Fibroblast of the aortic adventitia (primary cell): ENCODE results near the gene SLC18A3. TPM values are rescaled to one million over a fixed set of nuclear protein-coding genes. Genes with fewer than 3 reads are reported as not detected.
A peak's percentile ranks its signal among the peaks of the same experiment; 100 is the strongest.

Experiments used
- DNase-seq: peaks from one replicate; pipeline ENCODE4 v3.0.0-alpha.2; 2010; ENCODE audit warnings: low read depth
- H3K4me3 ChIP-seq: 2 replicates; pipeline ENCODE4 v1.5.1; 2011; ENCODE audit warnings: low read depth, mild to moderate bottlenecking, control low read depth, low read length, moderate library complexity
- total RNA-seq: library from RNA; depleted of rRNA; stranded (reverse); fragments of >200 nt; gene quantifications from 2 replicates; pipeline ENCODE4 v1.2.3, GENCODE V29; 2012; ENCODE audit warnings: low replicate concordance
- TF ChIP-seq, protein P1 (sequence below): IDR thresholded peaks from 2 replicates; pipeline ENCODE4 v1.5.1; 2011; ENCODE audit warnings: mild to moderate bottlenecking, low read length, control low read depth, inconsistent platforms; ENCODE audit not compliant: insufficient read depth

SLC18A3 gene
- total RNA-seq, 1 donor, result not detected

DNA sequence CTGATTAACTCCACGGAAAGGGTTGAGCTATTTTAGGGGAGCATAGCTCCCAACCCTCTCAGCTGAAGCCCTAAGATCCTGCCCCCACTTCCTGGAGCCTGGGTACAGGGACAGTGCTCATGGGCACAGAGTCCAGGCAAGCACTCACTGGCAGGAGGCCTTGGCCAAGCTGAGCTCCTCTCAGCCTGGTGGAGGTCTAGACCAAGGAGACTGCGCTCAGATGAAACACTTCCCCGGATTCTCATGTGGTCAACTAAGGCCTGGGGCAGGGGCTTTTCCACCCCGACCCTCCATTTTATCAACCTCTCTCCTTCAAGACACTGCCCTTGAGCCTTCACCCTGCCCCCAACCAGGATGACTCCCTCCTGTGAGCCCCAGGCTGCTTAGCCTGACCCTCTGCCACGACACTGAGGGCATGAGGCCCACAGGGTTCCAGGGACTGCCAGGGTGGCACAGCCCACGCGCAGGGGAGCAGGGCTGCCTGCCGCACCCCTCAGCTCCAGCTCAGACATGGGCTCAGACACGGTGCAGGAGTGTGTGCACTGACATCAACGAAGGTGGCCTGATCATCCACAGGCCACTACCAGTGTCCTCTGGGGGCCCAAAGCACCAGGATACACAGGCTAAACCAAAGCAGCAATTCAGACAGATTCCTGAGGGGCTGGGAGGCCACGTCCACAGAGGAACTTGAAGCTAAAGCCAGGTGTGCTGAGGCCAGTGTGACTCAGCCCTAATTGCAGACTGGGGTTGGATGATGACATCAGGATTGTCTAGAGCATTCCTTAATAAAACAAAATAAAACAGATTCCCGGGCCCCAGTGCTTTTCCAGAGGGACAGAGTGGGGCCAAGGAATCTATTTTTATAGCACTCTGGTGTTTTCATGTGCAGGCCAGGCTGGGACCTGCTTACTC, 22.6 kb downstream of the SLC18A3 start:
- H3K4me3 ChIP-seq, result no peak overlapping the region
- DNase-seq, result peak; percentile 12
- TF ChIP-seq, protein P1, sequence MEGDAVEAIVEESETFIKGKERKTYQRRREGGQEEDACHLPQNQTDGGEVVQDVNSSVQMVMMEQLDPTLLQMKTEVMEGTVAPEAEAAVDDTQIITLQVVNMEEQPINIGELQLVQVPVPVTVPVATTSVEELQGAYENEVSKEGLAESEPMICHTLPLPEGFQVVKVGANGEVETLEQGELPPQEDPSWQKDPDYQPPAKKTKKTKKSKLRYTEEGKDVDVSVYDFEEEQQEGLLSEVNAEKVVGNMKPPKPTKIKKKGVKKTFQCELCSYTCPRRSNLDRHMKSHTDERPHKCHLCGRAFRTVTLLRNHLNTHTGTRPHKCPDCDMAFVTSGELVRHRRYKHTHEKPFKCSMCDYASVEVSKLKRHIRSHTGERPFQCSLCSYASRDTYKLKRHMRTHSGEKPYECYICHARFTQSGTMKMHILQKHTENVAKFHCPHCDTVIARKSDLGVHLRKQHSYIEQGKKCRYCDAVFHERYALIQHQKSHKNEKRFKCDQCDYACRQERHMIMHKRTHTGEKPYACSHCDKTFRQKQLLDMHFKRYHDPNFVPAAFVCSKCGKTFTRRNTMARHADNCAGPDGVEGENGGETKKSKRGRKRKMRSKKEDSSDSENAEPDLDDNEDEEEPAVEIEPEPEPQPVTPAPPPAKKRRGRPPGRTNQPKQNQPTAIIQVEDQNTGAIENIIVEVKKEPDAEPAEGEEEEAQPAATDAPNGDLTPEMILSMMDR, result no peak

DNA sequence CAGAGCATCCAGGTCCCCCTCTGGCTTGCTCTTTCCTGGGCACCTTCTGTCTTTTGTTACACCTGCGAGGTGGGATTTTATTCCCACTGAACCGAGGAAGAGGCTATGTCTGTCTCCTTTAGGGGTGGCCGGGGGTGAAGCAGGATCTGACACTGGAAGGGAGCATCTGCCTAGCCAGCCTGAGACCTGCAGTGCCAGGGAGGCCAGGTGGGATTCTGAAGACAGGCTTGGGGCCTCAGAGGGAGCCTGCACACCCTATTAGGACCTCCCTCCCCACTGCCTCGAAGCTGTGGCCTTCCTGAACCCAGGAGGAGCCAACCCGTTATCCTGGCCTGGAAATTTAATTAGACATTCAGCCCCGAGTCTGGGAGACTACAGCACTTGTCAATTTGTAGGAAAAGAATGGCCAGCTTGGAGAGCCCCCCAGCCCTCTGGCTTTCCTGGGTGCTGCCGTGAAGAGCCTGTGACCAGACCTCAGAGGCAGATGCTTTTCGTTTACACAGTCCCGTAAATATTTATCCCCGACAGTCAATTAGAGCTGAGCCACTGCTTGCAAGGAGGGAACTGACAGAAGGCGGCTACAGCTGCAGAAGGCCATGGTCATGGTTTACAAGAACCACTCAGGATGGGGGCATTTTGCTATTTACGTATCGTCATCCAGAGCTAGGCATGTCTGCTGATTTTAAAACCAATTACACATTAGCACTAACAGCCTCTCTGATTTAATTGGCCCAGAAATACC, 23.4 kb downstream of the SLC18A3 start:
- TF ChIP-seq, protein P1, result no peak
- no peak for DNase-seq
- H3K4me3 ChIP-seq, result no peak overlapping the region

DNA sequence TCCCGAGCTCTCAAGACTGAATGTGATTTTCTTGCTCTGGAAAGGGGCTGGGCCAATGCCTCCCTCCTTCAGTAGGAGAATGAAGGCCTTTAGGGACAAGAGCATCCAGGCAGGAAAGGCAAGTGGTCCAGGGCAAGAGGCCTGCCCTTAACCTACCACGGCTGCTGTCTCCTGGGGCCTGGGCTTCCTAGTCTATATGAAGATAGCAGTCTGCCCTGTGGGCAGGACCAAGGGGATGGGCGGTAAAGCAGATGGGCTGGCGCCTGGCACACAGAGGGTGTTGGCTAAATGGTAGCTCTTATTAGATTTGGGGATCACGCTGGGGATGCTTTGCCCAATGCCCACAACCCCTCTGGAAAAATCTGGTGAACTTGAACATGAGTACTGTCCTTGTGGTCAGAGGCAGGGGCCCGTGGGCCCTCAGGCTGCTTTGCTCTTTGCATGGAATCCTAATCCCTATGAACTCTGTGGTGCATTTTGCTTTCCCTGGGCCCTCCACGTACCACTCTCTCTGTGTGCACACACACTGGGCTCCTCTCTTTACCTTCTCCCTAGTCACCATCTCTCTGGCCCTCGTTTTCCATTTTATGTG, 24.1 kb downstream of the SLC18A3 start:
- TF ChIP-seq, protein P1, result no peak
- no peak for DNase-seq
- no peak overlapping the region for H3K4me3 ChIP-seq

DNA sequence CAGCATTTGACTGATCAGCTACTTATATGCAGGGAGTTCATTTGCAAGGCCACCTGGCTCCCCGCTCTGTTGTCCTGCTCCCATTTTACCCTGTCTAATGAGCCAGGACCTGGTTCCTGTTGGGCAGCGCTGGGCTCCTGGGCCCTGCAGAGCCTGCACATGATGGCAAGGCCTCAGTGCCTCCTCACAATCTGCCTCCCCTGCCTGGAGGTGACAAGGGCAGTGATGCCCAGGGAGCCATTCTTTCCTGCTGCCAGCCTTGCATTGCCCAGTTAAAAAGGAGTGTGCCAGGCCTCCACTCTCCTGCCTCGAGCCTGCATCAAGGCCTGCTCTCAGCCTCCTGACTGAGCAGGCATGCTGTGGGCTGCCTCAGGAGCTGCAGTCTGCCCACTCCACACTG, 32.2 kb downstream of the SLC18A3 start:
- TF ChIP-seq, protein P1, result no peak
- no peak for DNase-seq
- no peak overlapping the region for H3K4me3 ChIP-seq

DNA sequence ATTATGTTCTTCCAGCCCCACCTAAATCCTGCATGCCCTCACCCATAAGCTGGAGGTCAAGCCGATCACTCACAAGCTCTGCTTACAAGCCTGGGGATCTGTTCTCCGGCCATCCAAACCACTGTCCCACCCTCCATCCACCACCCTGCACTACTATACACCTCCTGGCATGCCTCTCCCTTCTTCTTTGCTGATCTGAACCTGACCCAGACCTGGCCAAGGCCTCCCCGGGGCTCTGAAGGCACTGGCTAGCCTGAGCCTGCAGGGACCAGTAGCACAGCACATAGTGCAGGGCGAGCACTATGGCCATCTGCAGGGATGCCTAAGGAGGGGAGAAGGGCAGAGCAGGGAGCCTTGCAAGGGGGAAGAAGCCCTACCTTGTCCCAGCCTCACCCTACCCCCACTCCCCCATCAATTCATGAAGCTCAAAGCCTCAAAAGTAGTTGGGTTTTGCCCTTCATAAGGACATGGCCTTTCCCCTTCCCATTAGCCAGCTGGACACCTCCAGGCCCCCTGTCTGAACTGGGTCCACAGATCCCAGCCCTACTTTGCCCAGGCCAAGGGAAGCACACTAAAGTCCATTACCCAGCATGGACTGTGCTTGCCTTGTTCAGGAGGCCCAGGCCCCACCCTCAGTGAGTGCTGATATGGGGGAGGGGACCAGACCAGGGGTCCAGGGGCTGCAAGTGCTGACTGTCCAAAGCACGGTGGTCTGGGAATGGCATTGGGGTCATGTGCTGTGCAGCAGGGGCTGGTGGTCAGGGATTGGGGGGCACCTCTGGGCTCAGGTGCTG, 33.3 kb downstream of the SLC18A3 start:
- DNase-seq, result no peak
- TF ChIP-seq, protein P1, result no peak
- H3K4me3 ChIP-seq, result no peak overlapping the region

DNA sequence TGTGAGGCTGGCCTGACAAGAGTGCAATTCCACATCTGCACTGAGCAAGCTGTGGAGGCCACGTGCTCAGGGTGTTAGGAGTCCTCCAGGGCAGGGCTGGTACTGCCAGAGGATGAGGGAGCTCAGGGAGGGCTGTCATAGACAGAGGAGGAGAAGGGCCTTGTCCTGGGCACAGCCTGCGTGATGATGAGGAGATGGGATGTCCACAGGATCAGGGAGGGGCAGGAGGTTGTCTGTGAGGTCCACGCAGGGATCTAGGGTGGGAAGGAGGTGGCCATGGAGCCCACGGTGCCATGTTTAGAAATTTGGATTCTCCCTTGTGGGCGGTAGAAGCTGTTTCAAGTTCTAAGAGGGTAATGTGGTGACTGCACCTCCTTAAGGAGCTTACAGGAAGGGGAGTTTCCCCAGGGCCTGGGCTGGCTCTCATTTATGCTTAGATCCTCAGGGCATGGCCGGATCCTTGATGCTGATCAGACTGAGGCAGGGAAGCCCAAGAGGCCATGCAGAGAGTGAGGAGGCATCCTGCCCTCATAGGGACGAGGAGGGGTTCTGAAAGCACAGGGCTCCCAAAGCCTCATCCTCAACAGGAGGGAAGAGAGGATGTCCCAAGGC, 34.0 kb downstream of the SLC18A3 start:
- H3K4me3 ChIP-seq, result no peak overlapping the region
- TF ChIP-seq, protein P1, result no peak
- DNase-seq, result no peak
